BLaER1 (cell line): ENCODE results near the gene CNTN4.

Experiments used
- H3K27ac ChIP-seq: shearing (Covaris generic); formaldehyde crosslinking; 2 replicates; pipeline ENCODE4 v1.8.1; 2022
- H3K27me3 ChIP-seq: shearing (Covaris generic); formaldehyde crosslinking; 2 replicates; pipeline ENCODE4 v1.8.1; 2022
- H3K36me3 ChIP-seq: shearing (Covaris generic); formaldehyde crosslinking; 2 replicates; pipeline ENCODE4 v1.8.1; 2022
- H3K4me1 ChIP-seq: shearing (Covaris generic); formaldehyde crosslinking; 2 replicates; pipeline ENCODE4 v1.8.1; 2022
- H3K4me2 ChIP-seq: shearing (Covaris generic); formaldehyde crosslinking; 2 replicates; pipeline ENCODE4 v1.8.1; 2022
- H3K4me3 ChIP-seq: shearing (Covaris generic); formaldehyde crosslinking; 2 replicates; pipeline ENCODE4 v1.8.1; 2022
- H3K9ac ChIP-seq: shearing (Covaris generic); formaldehyde crosslinking; 2 replicates; pipeline ENCODE4 v1.8.1; 2022
- H3K9me3 ChIP-seq: shearing (Covaris generic); formaldehyde crosslinking; 2 replicates; pipeline ENCODE4 v1.8.1; 2022
- H4K20me1 ChIP-seq: shearing (Covaris generic); formaldehyde crosslinking; 2 replicates; pipeline ENCODE4 v1.8.1; 2022
- Cebpa-rat ChIP-seq: shearing (Covaris generic); IDR thresholded peaks from 2 replicates; pipeline ENCODE4 v1.8.1; 2022

CNTN4 gene

GRCh38 chr3:2870724-2871333 is 772.2 kb downstream of the CNTN4 start:
- no peak overlapping the region for H3K27ac ChIP-seq
- H3K4me2 ChIP-seq: no peak overlapping the region
- no peak for TF ChIP-seq Cebpa-rat

DNA sequence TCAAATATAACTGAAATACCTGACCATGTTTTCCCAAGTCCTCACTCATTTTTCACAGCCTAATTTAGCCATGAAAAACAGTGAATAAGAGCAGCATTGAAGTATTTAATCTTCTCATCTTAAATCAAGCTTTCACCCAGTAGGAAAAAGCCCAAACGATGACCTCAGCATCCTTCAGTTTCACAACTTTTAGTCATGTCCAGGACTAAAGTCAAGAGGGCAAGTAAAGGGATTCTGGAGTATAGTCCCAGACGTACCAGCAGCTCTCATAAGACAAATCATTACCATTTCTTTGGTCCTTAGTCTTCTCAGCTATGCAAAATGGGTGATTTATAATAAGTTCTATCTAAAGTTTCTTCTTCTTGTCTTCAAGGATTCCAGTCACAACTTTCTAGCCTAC is 774.2 kb downstream of the CNTN4 start:
- Histone ChIP-seq H3K9ac (no peak overlapping the region), H4K20me1 (no peaks in the 10 kb centered on the region), H3K4me2 (no peak overlapping the region), H3K4me3 (no peak overlapping the region), H3K4me1 (no peaks in the 10 kb centered on the region), H3K27me3 (no peaks in the 10 kb centered on the region), H3K27ac (no peak overlapping the region), H3K9me3 (no peaks in the 10 kb centered on the region), H3K36me3 (no peaks in the 10 kb centered on the region)
- no peak for TF ChIP-seq Cebpa-rat

More at GRCh38 chr3:2870724-2871333, 772.2 kb downstream of the CNTN4 start:
- H3K9ac ChIP-seq: no peak overlapping the region
- H3K27me3 ChIP-seq: no peaks in the 10 kb centered on the region
- no peaks in the 10 kb centered on the region for H3K9me3 ChIP-seq
- no peaks in the 10 kb centered on the region for H4K20me1 ChIP-seq
- no peaks in the 10 kb centered on the region for H3K4me1 ChIP-seq
- H3K36me3 ChIP-seq: no peaks in the 10 kb centered on the region
- no peak overlapping the region for H3K4me3 ChIP-seq

GRCh38 chr3:2873986-2874385 is 775.3 kb downstream of the CNTN4 start:
- Histone ChIP-seq H3K4me3 (no peak overlapping the region), H4K20me1 (no peaks in the 10 kb centered on the region), H3K27me3 (no peaks in the 10 kb centered on the region), H3K4me2 (no peak overlapping the region), H3K27ac (no peak overlapping the region), H3K9ac (no peak overlapping the region), H3K36me3 (no peaks in the 10 kb centered on the region), H3K9me3 (no peaks in the 10 kb centered on the region), H3K4me1 (no peaks in the 10 kb centered on the region)
- TF ChIP-seq Cebpa-rat: no peak

DNA sequence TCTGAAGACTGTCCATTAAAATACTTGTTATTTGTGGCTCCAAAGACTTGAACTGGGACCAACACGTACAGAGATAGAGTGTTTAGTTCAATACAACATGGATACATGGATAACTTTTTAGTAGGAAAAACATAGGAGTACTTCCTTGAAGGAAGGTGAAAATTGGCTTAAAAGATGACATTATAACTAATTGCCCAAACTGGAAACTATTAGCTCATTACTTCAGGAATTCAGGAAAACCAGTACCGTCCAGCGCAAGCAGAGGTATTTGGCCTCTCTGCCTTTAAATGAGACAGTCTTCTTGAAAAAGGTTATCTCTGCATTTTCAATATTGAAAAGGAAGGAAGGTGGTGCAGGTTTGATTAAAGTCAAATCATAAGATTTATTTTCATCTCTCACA is 777.0 kb downstream of the CNTN4 start:
- TF ChIP-seq Cebpa-rat: no peak
- H3K4me2 ChIP-seq: no peak overlapping the region
- H3K4me1 ChIP-seq: no peaks in the 10 kb centered on the region
- H3K36me3 ChIP-seq: no peaks in the 10 kb centered on the region
- no peaks in the 10 kb centered on the region for H3K9me3 ChIP-seq
- H3K9ac ChIP-seq: no peak overlapping the region
- no peak overlapping the region for H3K27ac ChIP-seq
- no peak overlapping the region for H3K4me3 ChIP-seq
- no peaks in the 10 kb centered on the region for H4K20me1 ChIP-seq
- no peaks in the 10 kb centered on the region for H3K27me3 ChIP-seq

DNA sequence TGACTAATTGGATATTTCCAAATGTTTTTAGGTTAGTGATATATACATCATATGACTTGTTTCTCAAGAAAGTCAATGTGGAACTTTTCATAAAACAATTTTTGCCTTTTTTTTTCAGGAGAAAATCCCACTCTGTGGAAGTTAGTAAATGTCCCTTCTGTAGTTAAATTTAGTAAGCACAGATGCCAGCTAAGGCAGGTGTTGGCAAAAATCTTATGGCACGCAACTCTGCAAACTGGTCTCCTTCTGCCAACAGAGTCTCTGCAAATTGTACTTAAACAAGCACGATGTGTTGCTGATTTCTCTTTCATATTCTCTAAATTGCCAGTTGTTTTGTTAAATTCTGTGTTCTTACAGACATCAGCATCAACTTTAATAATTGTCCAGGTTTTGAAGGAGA is 777.7 kb downstream of the CNTN4 start:
- Histone ChIP-seq H3K27me3 (no peaks in the 10 kb centered on the region), H3K27ac (no peak overlapping the region), H4K20me1 (no peaks in the 10 kb centered on the region), H3K36me3 (no peaks in the 10 kb centered on the region), H3K4me2 (no peak overlapping the region), H3K9me3 (no peaks in the 10 kb centered on the region), H3K4me1 (no peaks in the 10 kb centered on the region), H3K9ac (no peak overlapping the region), H3K4me3 (no peak overlapping the region)
- TF ChIP-seq Cebpa-rat: no peak

DNA sequence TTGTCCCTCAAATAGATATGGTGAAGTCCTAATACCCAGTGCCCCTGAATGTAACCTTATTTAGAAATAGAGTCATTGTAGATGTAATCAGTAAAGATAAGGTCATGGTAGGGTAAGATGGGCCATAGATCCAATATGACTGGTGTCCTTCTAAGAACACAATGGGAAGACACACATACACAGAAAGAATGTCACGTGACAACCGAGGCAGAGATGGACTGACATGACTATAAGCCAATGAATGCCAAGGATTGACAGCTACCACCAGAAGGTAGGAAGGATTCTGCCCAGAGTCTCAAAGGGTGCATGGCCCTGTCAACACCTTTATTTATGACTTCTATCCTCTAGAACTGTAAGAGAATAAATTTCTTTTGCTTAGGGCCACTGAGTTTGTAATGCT is 780.4 kb downstream of the CNTN4 start:
- no peak for TF ChIP-seq Cebpa-rat
- no peaks in the 10 kb centered on the region for H3K9me3 ChIP-seq
- no peak overlapping the region for H3K4me2 ChIP-seq
- H3K27ac ChIP-seq: no peak overlapping the region
- no peaks in the 10 kb centered on the region for H3K36me3 ChIP-seq
- H3K4me3 ChIP-seq: no peak overlapping the region
- no peaks in the 10 kb centered on the region for H3K4me1 ChIP-seq
- no peaks in the 10 kb centered on the region for H3K27me3 ChIP-seq
- H4K20me1 ChIP-seq: no peaks in the 10 kb centered on the region
- no peak overlapping the region for H3K9ac ChIP-seq

DNA sequence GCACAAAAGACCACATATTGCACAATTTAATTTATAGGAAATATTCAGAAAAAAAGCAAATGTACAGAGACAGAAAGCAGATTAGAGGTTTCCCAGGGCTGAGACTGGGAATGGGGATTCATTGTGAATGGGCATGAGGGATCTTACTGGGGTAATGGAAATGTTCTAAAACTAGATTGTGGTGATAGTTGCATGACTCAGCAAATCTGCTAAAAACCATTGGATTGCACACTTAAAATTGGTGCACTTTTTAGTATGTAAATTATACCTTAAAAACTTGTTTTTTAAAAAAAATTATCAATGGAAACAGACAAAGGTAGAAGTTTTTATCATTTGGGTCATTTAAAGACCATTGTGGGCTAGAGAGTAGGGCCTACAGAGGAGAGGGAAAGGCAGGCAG is 780.9 kb downstream of the CNTN4 start:
- no peak overlapping the region for H3K4me3 ChIP-seq
- TF ChIP-seq Cebpa-rat: no peak
- no peak overlapping the region for H3K4me2 ChIP-seq
- H3K27me3 ChIP-seq: no peaks in the 10 kb centered on the region
- no peaks in the 10 kb centered on the region for H3K36me3 ChIP-seq
- no peaks in the 10 kb centered on the region for H4K20me1 ChIP-seq
- H3K4me1 ChIP-seq: no peaks in the 10 kb centered on the region
- H3K9me3 ChIP-seq: no peaks in the 10 kb centered on the region
- no peak overlapping the region for H3K9ac ChIP-seq
- no peak overlapping the region for H3K27ac ChIP-seq

DNA sequence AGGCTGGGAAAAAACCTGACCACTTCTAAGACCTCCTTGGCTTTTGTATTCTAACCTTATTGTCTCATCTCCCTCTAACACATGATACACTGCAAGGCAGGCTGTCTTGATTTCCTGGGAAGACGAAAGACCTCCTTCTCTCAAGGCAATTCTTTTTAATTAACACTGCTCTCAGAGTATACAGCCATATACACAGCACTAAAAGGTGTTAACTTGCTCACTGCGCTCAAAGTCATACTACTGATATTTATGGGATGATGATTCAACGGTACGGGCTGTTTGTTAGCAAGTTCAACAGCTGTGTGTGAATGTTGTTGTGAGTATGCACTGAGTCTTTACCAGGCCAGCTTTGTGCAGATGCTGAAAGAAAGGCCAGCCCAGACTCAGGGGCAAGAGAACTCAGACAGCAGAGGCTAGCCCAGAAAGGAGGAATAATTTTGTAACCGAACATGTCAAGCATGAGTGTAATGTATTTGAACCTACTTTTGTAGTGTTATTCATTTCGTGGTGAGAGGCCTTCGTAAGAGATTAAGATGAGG is 781.6 kb downstream of the CNTN4 start:
- H3K27ac ChIP-seq: no peak overlapping the region
- H3K4me3 ChIP-seq: no peak overlapping the region
- no peaks in the 10 kb centered on the region for H3K4me1 ChIP-seq
- no peak overlapping the region for H3K9ac ChIP-seq
- TF ChIP-seq Cebpa-rat: no peak
- no peaks in the 10 kb centered on the region for H3K9me3 ChIP-seq
- no peaks in the 10 kb centered on the region for H3K36me3 ChIP-seq
- no peaks in the 10 kb centered on the region for H4K20me1 ChIP-seq
- no peak overlapping the region for H3K4me2 ChIP-seq
- no peaks in the 10 kb centered on the region for H3K27me3 ChIP-seq

DNA sequence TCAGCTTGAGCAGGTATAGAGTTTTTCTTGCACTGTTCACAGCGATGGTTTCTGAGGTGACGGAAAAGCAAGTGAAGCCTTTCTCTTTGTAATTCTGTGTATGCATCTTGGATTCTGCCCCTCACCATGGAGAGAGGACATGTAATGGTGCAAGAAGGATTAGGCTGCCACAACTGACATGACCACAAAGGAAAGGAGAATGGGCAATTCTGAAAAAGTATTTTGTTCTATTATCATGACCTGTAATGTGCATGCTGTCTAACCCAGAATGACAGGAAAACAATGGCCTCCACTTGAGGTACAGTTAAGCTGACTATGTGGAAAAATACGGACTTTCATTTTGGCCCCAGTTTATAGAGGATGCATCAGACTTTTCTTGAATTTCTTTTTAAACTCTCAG is 784.6 kb downstream of the CNTN4 start:
- no peak overlapping the region for H3K4me2 ChIP-seq

DNA sequence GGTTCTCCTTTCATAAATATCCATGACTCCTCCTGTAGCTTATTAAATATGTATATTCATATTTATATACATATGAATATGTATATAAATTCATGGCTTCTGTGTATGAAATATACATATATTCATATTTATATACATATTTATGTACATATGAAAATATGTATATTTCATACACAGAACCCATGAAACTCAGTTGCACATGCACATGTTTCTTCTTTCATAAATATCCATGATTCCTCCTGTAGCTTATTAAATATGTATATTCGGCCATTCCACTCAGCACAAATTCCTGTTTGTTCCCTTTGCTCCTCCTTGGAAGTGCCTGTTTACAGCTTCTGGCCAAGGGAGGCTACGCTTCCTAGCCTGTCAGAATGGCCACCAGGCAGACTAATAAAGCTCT is 789.9 kb downstream of the CNTN4 start:
- Histone ChIP-seq H3K4me2 (no peak overlapping the region), H4K20me1 (no peaks in the 10 kb centered on the region), H3K27ac (no peak overlapping the region), H3K4me1 (no peaks in the 10 kb centered on the region), H3K36me3 (no peaks in the 10 kb centered on the region), H3K4me3 (no peak overlapping the region), H3K27me3 (no peaks in the 10 kb centered on the region), H3K9me3 (no peaks in the 10 kb centered on the region), H3K9ac (no peak overlapping the region)
- TF ChIP-seq Cebpa-rat: no peak

More for the DNA sequence above, 784.6 kb downstream of the CNTN4 start:
- TF ChIP-seq Cebpa-rat: no peak
- Histone ChIP-seq H3K36me3 (no peaks in the 10 kb centered on the region), H3K27ac (no peak overlapping the region), H3K4me3 (no peak overlapping the region), H3K27me3 (no peaks in the 10 kb centered on the region), H3K9me3 (no peaks in the 10 kb centered on the region), H3K9ac (no peak overlapping the region), H3K4me1 (no peaks in the 10 kb centered on the region), H4K20me1 (no peaks in the 10 kb centered on the region)

DNA sequence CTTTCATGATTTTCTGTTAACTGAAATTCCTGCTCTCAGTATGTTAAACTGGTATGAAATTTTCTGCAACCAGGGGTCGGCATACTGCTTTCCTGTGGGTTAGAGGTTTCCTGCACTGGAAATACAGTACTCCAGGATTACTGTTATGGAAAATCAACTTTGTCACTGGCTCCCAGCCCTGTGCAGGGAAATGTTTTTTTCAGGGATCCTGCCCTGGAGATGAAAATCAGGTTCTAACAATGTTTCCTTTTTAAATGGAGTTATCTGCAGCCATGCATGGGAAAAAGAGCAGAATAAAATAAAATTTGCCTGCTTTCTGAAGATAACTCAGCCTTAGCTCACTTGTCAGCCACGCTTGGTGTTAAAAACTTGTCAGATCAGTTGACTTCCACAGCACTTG is 791.1 kb downstream of the CNTN4 start:
- no peaks in the 10 kb centered on the region for H3K36me3 ChIP-seq

More for the DNA sequence above, 791.1 kb downstream of the CNTN4 start:
- Histone ChIP-seq H3K9me3 (no peaks in the 10 kb centered on the region), H3K27me3 (no peaks in the 10 kb centered on the region), H3K4me1 (no peaks in the 10 kb centered on the region), H4K20me1 (no peaks in the 10 kb centered on the region), H3K9ac (no peak overlapping the region), H3K27ac (no peak overlapping the region), H3K4me2 (no peak overlapping the region), H3K4me3 (no peak overlapping the region)
- no peak for TF ChIP-seq Cebpa-rat
